Stimulated activated naive CD4-positive, alpha-beta T cell treated with Interleukin-2 at 50 U/mL for 16 hours (primary cell): ENCODE results near the gene CD6.

Experiments
- DNase-seq: peaks from one replicate; lab custom pipeline; 2025; lab: John Stamatoyannopoulos, UW

CD6 gene

GRCh38 chr11:60934790-60935605 lies 36.5 kb upstream of the CD6 start:
- DNase-seq, result no peak

- DNase-seq, result no peak
These were observed 35.6 kb upstream of the CD6 start for GRCh38 chr11:60935676-60936442.

- DNase-seq, result no peak
These were observed 34.9 kb upstream of the CD6 start for GRCh38 chr11:60936467-60937143.

GRCh38 chr11:60937144-60937527 lies 34.3 kb upstream of the CD6 start:
- DNase-seq, result no peak

- DNase-seq, result no peak
These were observed 33.7 kb upstream of the CD6 start for GRCh38 chr11:60937811-60938210.

- DNase-seq, result no peak
These were observed 33.0 kb upstream of the CD6 start for GRCh38 chr11:60938500-60938899.

- DNase-seq, result no peak
These were observed 32.2 kb upstream of the CD6 start for GRCh38 chr11:60939301-60939700.

GRCh38 chr11:60939855-60940254 lies 31.6 kb upstream of the CD6 start:
- no peak for DNase-seq

- DNase-seq, result no peak
These were observed 29.9 kb upstream of the CD6 start for GRCh38 chr11:60941371-60942119.

GRCh38 chr11:60942219-60942618 lies 29.3 kb upstream of the CD6 start:
- no peak for DNase-seq

GRCh38 chr11:60942970-60943565 lies 28.4 kb upstream of the CD6 start:
- no peak for DNase-seq

GRCh38 chr11:60944490-60945294 lies 26.8 kb upstream of the CD6 start:
- no peak for DNase-seq

- DNase-seq, result no peak
These were observed 26.2 kb upstream of the CD6 start for GRCh38 chr11:60945295-60945667.

- no peak for DNase-seq
These were observed 24.7 kb upstream of the CD6 start for GRCh38 chr11:60946601-60947264.

GRCh38 chr11:60947700-60948099 lies 23.8 kb upstream of the CD6 start:
- DNase-seq, result no peak

GRCh38 chr11:60948250-60948649 lies 23.2 kb upstream of the CD6 start:
- DNase-seq, result no peak

- no peak for DNase-seq
These were observed 21.5 kb upstream of the CD6 start for GRCh38 chr11:60950024-60950423.

GRCh38 chr11:60950933-60951605 lies 20.4 kb upstream of the CD6 start:
- peak; percentile 18 for DNase-seq

- DNase-seq, result no peak
These were observed 19.9 kb upstream of the CD6 start for GRCh38 chr11:60951606-60951903.
